Gastrocnemius medialis (tissue), 4 donors: ENCODE data around the gene TERF2IP. TPM values are rescaled to one million over a fixed set of nuclear protein-coding genes. Genes with fewer than 3 reads are reported as not detected.

Experiments used
- ATAC-seq, 2 donors: fragments of 150-250 bp; one replicate each; pipeline ENCODE4 v1.9.1; 2016
- DNase-seq, 2 donors: peaks; one replicate each; pipeline ENCODE4 v3.0.0-alpha.2; 2019
- H3K27ac ChIP-seq, 4 donors: fragments of 200-600 bp; sonication (generic); 1 replicate in 1 of 4; 2 replicates in 3 of 4; pipeline ENCODE4 v1.5.1; 2016 to 2018; ENCODE audit warnings: mild to moderate bottlenecking in 2 of 4, moderate library complexity in 1 of 4
- H3K27me3 ChIP-seq, 3 donors: fragments of 200-600 bp; sonication (generic) in 2 of 3; 1 replicate in 1 of 3; 2 replicates in 2 of 3; pipeline versions ENCODE4 v1.5.1 to v1.6.0; 2016 to 2019; ENCODE audit warnings: mild to moderate bottlenecking in 1 of 3, moderate library complexity in 1 of 3
- H3K36me3 ChIP-seq, 2 donors: fragments of 200-600 bp; sonication (generic) in 1 of 2; one replicate each; pipeline ENCODE4 v1.5.1; 2017 to 2018
- H3K4me1 ChIP-seq, 2 donors: fragments of 200-600 bp; sonication (generic) in 1 of 2; one replicate each; pipeline ENCODE4 v1.5.1; 2016 to 2017; ENCODE audit warnings: mild to moderate bottlenecking in 2 of 2
- H3K4me3 ChIP-seq, 4 donors: fragments of 200-600 bp; sonication (generic) in 3 of 4; 1 replicate in 1 of 4; 2 replicates in 3 of 4; pipeline ENCODE4 v1.5.1; 2016 to 2019; ENCODE audit warnings: mild to moderate bottlenecking in 2 of 4
- H3K9me3 ChIP-seq, 3 donors: fragments of 200-600 bp; sonication (generic) in 2 of 3; 1 replicate in 1 of 3; 2 replicates in 2 of 3; pipeline ENCODE4 v1.5.1; 2016 to 2019
- CTCF ChIP-seq, 5 experiments: fragments of 450-650 bp in 3 of 5; fragments of 200-600 bp in 2 of 5; sonication (generic) in 2 of 5; IDR thresholded peaks in 4 of 5; conservative IDR thresholded peaks in 1 of 5; 1 replicate in 4 of 5; 2 replicates in 1 of 5; pipeline ENCODE4 v1.5.1; 2016 to 2019; ENCODE audit warnings: antibody characterized with exemption in 5 of 5, mild to moderate bottlenecking in 3 of 5, moderate library complexity in 3 of 5
- POLR2A ChIP-seq, 2 donors: fragments of 450-650 bp; IDR thresholded peaks; one replicate each; pipeline ENCODE4 v1.6.1; 2017; ENCODE audit warnings: antibody characterized with exemption in 2 of 2, mild to moderate bottlenecking in 2 of 2, moderate library complexity in 2 of 2
- in situ Hi-C, 4 donors: fragments of 200-750 bp; cut with MboI; loops; one replicate each; pipeline versions ENCODE4 v1.15.0 to v1.8.0; 2017; ENCODE audit warnings: low sequenced_read_pairs in 4 of 4
- intact Hi-C: fragments of 100-400 bp; cut with DNase I; formaldehyde crosslinking; loops from one replicate; pipeline ENCODE4 v1.15.1; 2023; ENCODE audit warnings: low total_unique reads
- total RNA-seq, 4 donors: library from RNA; depleted of rRNA; stranded (reverse); fragments of >200 nt; gene quantifications; one replicate each; pipeline versions ENCODE4 v1.1.0 to v1.2.3, GENCODE V29; 2016

The TERF2IP gene
- 10 to 100 TPM; 44.5 to 73.6 (median 69.7) TPM for total RNA-seq

GRCh38 chr16:75647492-75648264 is at the start of gene TERF2IP, which contains the start of gene KARS1:
Gene TERF2IP, plus strand, starts transcription at chr16:75647773. Its CDS starts 110 bp downstream, at chr16:75647883.
Gene KARS1, minus strand, starts transcription at chr16:75647665. Its CDS starts 26 bp downstream, at chr16:75647639.
- H3K27ac ChIP-seq: peak within 1 kb of the TSS; percentile 95 to 98 (median 97)
- ATAC-seq (peak; percentile 92), DNase-seq (peak; percentile 93 to 94)
- H3K27me3 ChIP-seq: no peaks in the 10 kb centered on the region
- TF ChIP-seq CTCF (IDR thresholded peaks at IDR 0.05 in 4 of 5, conservative IDR thresholded peaks at IDR 0.05 in 1 of 5) (no peak), POLR2A (IDR thresholded peaks at IDR 0.05) (peak; percentile 97)
- H3K36me3 ChIP-seq: peaks cover 0 to 19% of the 10 kb centered on the region in 2 donors
- no peaks in the 10 kb centered on the region for H3K9me3 ChIP-seq
- intact Hi-C loops (loop anchor here (1.0 to 10.0 kb wide), 5 partner anchors 24 to 1545 kb away; partner anchors contain the start of genes ADAT1, CTRB2, GABARAPL2 and MON1B), in situ Hi-C loops (loop anchor here in 1 of 4 donors (25.0 kb wide), 2 partner anchors 185 to 660 kb away; partner anchors contain the start of genes TMEM170A, WDR59 and ZNRF1)
- H3K4me1 ChIP-seq: peaks cover 58 to 59% of the 10 kb centered on the region in 2 donors
- peak within 1 kb of the TSS; percentile 85 to 99 (median 92) for H3K4me3 ChIP-seq

- in situ Hi-C loops: loop anchor here in 1 of 4 donors (25.0 kb wide), 1 partner anchor 1588 kb away; the partner anchor contains the start of genes MON1B and SYCE1L
- no peaks in the 10 kb centered on the region for H3K4me1 ChIP-seq
- H3K4me3 ChIP-seq: no peak overlapping the region
- TF ChIP-seq CTCF (IDR thresholded peaks at IDR 0.05 in 4 of 5, conservative IDR thresholded peaks at IDR 0.05 in 1 of 5) (no peak), POLR2A (IDR thresholded peaks at IDR 0.05) (no peak)
- H3K36me3 ChIP-seq: peaks cover 0 to 50% of the 10 kb centered on the region in 2 donors
- DNase-seq (no peak), ATAC-seq (no peak)
- intact Hi-C loops: no loop called here
- H3K27ac ChIP-seq: no peak overlapping the region
- H3K9me3 ChIP-seq: no peaks in the 10 kb centered on the region
- no peaks in the 10 kb centered on the region for H3K27me3 ChIP-seq
These were observed 47.9 kb upstream of the TERF2IP start for GRCh38 chr16:75599452-75600277.

GRCh38 chr16:75603241-75603640 is 44.3 kb upstream of the TERF2IP start:
- no peak for DNase-seq
- Histone ChIP-seq H3K36me3 (peaks cover 0 to 58% of the 10 kb centered on the region in 2 donors), H3K4me1 (no peaks in the 10 kb centered on the region), H3K4me3 (no peak overlapping the region), H3K27ac (no peak overlapping the region), H3K27me3 (no peaks in the 10 kb centered on the region), H3K9me3 (no peaks in the 10 kb centered on the region)
- intact Hi-C loops: no loop called here
- no peak for TF ChIP-seq POLR2A (IDR thresholded peaks at IDR 0.05)
- TF ChIP-seq CTCF (IDR thresholded peaks at IDR 0.05 in 4 of 5, conservative IDR thresholded peaks at IDR 0.05 in 1 of 5): no peak
- no peak for ATAC-seq
- in situ Hi-C loops: loop anchor here in 1 of 4 donors (25.0 kb wide), 1 partner anchor 1584 kb away; the partner anchor contains the start of genes MON1B and SYCE1L

GRCh38 chr16:75606507-75606906 is 41.1 kb upstream of the TERF2IP start:
- Histone ChIP-seq H3K4me3 (no peak overlapping the region), H3K27me3 (no peaks in the 10 kb centered on the region), H3K9me3 (no peaks in the 10 kb centered on the region), H3K36me3 (peaks cover 0 to 61% of the 10 kb centered on the region in 2 donors), H3K4me1 (no peaks in the 10 kb centered on the region), H3K27ac (no peak overlapping the region)
- ATAC-seq: no peak
- no peak for TF ChIP-seq CTCF (IDR thresholded peaks at IDR 0.05 in 4 of 5, conservative IDR thresholded peaks at IDR 0.05 in 1 of 5)
- TF ChIP-seq POLR2A (IDR thresholded peaks at IDR 0.05): no peak
- intact Hi-C loops (no loop called here), in situ Hi-C loops (loop anchor here in 1 of 4 donors (25.0 kb wide), 1 partner anchor 1581 kb away; the partner anchor contains the start of genes MON1B and SYCE1L)
- DNase-seq: no peak
